Measurements from ENCODE around the gene AOPEP.
A peak's percentile ranks its signal among the peaks of the same experiment; 100 is the strongest.

Gene AOPEP

GRCh38 chr9:94872891-94873511 is 146.5 kb downstream of the AOPEP start:
- no peak for DNase-seq

DNA sequence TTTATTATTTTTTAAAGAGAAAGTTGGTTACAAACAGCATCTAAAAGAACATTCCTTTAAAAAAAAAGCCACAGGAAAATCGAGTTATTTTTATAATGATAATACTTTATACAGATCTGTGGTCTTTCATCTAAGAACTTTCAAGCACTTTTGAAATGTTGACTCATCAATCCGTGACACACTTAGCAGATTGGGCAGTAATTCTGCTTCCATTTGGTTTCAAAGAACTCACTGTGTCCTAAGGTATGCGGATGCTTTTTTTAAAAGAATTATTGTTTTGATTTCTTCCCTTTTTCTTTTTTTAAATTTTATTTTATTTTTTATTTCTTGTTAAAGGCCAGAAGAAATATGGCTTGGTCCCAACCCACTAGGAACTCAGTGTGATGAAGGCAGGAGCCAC is 147.8 kb downstream of the AOPEP start:
- DNase-seq: no peak

- peak; percentile 70 for DNase-seq
Measured at GRCh38 chr9:94875300-94876020, 149.0 kb downstream of the AOPEP start.

DNA sequence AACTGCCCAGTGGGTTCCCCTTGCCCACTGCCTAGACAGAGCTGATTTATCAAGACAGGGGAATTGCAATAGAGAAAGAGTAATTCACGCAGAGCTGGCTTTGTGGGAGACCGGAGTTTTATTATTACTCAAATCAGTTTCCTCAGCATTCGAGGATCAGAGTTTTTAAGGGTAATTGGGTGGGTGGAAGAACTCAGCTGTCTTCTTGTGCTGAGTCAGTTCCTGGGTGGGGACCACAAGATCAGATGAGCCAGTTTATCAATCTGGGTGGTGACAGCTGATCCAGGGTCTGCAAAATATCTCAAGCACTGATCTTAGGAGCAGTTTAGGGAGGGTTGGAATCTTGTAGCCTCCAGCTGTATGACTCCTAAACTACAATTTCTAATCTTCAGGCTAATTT is 152.3 kb downstream of the AOPEP start:
- peak; percentile 87 for DNase-seq

DNA sequence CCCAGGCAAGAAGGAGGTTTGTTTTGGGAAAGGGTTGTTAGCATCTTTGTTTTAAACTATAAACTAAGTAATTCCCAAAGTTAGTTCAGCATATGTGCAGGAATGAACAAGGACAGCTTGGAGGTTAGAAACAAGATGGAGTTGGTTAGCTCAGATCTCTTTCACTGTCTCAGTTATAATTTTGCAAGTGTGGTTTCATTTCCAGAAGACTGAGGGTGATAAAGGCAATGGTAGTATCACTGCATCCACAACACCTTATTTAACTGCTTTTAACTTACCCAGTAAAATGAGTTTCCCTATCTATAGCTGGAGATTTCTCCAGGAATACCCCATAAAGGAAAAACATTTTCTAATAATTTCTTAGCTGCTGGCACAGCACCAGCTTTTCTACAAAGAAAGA is 152.7 kb downstream of the AOPEP start:
- DNase-seq: no peak

DNA sequence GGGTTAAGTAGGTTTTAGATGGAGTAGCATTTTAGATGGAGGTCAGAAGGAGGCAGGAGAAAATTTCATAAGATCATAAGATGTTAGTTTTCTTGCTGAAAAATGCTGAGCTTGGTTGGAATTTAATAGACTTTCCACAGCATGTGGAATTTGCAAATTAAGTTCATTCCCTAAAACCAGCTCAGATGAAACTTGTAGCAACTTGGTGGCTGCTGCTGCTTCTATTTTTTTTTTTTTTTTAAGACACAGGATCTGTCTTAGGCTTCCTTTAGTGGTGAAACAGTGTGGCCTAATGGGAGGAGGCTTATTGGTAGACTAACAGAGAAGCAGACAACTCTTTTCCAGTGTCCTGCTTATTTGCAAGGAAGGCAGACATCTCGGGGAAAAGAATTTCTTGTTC is 154.5 kb downstream of the AOPEP start:
- no peak for DNase-seq

DNA sequence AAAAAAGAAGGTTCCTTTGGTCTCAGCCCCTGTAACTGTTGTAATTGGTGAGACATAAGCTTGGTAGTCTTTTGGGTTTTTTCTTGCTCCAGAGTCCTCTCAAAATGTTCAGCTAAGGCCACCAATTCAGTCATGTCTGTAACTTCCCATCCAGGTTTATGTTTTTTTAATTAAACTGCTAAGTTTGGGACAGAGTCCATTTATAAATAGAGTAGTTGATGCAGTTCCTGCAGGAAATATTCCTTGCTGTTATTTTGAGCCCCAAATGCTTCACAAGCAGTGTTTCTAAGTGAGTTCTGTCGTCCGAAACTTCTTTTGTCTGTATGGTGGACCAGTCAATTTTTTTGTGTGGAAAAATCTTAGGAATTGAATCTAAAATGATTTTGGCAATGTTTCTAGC is 155.0 kb downstream of the AOPEP start:
- DNase-seq: no peak

- no peak for DNase-seq
Measured at GRCh38 chr9:94881940-94882339, 155.4 kb downstream of the AOPEP start.

- DNase-seq: no peak
Measured at GRCh38 chr9:94882966-94883641, 156.6 kb downstream of the AOPEP start.

GRCh38 chr9:94885854-94886447 is 159.5 kb downstream of the AOPEP start:
- no peak for DNase-seq

DNA sequence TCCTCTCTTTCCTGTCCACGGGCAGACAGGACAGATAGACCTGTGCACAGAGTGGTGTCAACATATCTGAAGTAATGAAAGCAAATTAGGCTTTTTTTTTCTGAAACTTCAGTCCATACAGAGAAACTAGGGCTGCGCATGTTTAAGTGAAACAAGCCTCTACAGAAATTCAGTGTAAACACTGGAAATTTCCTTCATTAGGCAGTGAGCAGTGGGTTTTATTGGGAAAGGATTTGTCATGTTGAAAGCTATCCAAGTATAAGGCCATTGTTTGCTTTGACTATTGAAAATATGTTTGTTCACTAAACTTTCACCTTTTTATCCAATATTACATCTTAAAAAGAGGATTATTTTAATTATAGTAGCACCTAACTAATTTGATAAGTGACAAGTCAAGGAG is 161.2 kb downstream of the AOPEP start:
- DNase-seq: no peak

DNA sequence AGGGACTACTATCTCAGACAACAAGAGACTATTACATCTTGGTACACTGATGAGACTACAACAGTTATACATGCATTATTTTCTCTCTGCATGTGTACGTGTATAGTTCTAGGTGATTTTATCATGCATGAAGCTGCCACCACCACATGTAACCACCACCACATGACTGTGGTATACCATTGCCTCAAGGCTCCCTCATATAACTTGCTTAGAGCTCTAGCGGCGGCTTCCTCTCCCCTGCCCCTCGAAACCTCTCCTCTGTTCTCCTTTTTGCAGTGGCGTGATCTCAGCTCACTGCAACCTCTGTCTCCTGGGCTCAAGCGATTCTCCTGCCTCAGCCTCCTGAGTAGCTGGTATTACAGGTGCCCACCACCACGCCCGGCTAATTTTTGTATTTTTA is 162.3 kb downstream of the AOPEP start:
- DNase-seq: no peak

GRCh38 chr9:94889628-94890027 is 163.1 kb downstream of the AOPEP start:
- DNase-seq: no peak

DNA sequence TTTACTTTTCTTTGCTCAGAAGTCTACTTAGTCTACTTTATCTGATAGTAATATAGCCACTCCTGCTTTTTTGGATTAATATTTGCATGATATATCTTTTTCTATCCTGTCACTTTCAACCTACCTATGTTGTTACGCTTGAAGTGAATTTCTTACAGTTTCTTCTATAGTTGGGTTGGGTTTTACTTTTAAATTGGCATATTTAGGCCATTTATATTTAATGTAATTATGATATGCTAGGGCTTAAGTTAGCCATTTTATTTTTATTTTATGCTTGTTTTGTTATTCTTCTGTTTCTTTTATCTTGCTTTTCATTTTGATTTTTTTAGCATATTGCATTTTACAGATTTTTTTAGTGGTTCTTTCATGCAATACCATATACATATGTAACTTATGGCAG is 164.7 kb downstream of the AOPEP start:
- DNase-seq: no peak

DNA sequence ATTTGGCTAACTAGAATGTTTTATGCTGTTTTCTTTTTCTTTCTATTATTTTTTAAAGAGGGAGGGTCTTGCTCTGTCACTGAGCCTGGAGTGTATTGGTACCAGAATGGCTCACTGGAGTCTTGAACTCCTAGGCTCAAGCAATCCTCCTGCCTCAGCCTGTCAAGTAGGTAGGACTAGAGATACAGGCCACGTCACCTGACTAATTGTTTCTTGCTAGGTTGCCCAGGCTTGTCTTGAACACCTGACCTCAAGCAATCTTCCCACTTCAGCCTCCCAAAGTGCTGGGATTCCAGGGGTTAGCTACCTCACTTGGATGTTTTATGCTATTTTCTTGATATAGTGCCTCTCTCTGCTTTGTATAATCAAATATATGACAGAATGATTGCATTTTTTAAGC is 166.2 kb downstream of the AOPEP start:
- DNase-seq: no peak

DNA sequence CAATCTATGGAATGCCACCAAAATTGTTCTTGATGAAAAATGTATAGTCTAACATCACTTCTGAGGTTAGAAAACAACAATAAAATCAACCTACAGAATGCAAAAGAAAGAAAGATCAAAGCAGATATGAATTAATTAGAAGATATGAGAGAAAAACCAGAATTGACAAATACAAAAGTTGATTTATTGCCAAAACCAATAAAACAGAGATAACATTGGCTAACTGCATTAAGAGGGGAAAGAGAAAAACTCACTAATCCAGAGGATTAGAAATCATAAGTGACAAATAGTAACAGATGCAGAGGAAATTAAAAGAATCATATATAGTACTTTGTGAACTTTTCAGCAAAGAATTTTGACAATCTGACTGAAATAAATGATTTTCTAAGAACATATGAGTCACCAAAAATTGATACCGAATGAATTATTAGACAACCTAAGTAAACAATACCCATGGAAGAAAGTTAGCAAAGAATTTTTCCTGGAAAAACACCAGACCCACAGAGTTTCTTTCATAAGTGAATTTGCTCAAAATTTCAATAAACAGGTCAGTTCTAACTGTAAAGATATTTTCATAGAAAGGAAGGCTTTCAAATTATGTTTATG is 167.7 kb downstream of the AOPEP start:
- no peak for DNase-seq

DNA sequence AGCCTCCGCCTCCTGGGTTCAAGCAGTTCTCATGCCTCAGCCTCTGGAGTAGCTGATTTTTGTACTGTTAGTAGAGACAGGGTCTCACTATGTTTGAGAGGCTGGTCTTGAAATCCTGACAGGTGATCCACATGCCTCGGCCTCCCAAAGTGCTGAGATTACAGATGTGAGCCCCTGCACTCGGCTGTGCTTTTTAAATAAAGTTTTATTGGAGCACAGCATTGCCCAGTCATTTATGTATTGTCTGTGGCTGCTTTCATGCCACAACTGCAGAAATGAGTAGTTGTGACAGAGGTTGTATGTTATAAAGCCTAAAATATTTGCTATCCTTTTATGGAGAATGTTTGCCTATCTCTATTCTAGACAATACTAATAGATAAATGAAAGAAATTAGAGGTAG is 169.2 kb downstream of the AOPEP start:
- peak; percentile 51 for DNase-seq

GRCh38 chr9:94896512-94896911 is 170.0 kb downstream of the AOPEP start:
- DNase-seq: no peak

DNA sequence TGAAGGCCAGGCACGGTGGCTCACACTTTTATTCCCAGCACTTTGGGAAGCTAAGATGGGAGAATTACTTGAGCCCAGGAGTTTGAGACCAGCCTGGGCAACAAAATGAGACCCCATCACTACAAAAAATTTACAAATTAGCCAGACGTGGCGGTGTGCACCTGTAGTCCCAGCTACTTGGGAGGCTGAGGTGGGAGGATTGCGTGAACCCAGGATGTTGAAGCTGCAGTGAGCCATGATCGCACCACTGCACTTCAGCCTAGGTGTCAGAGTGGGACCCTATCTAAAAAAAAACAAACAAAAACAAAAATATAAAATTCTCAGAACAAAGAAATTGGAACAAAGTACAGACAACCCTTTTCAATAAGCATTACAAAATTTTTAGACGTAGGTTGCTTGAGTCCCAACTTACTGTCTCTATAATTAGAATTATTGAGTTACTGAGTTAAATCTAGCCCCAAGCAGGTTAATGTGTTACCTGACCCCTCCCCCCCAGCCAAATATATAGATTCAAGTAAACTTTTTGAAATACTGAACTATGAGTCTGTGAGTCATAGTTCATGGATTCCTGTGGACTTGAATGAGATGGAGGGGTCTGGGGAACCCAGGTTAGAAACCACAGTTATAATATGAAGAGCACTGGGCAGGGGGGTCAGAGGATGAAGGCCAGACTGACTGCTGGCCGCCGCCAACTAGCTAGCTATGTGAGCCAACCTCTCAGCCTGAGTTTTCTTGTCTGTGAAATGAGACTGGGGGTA is 173.1 kb downstream of the AOPEP start:
- no peak for DNase-seq

- peak; percentile 62 for DNase-seq
Measured at GRCh38 chr9:94900222-94901018, 173.9 kb downstream of the AOPEP start.

GRCh38 chr9:94901019-94901363 is 174.5 kb downstream of the AOPEP start:
- no peak for DNase-seq

GRCh38 chr9:94903961-94904421 is 177.5 kb downstream of the AOPEP start:
- DNase-seq: no peak
